Measurements from ENCODE around the gene DIPK1B. TPM values are rescaled to one million over a fixed set of nuclear protein-coding genes. Genes with fewer than 3 reads are reported as not detected.

DIPK1B gene
- total RNA-seq, 6 donors from 2014 or later = 9.7 to 24.1 (median 17.0) TPM

DNA sequence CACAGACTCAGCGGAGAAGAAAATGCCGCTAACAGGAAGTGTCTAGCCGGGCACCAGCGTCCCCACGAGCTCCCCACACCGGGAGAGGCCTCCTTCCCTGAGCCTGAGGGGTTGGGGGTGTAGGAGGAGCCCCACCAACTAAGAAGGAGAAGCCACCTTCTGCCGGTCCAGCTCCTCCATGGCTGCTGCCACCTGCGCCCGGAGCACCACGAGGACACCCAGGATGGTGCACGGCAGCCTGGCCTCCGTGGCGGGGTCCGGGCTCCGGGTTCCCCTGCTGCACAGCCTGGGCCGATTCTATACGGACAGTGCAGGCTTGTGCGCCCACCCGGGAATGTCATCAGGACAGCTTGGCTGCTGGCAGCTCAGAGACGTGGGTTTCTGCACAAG is 45.4 kb downstream of the DIPK1B start:
- H3K9me3 ChIP-seq = peaks cover 0 to 7% (median 2%) of the 10 kb centered on the region in 4 donors
- H3K4me3 ChIP-seq = no peak overlapping the region
- no peaks in the 10 kb centered on the region for H3K36me3 ChIP-seq
- 70 to 84% methylated on average over 4 to 16 of the region's 20 CpGs for WGBS, 2 donors
- no peak for TF ChIP-seq CTCF (IDR thresholded peaks at IDR 0.05)
- no peak for TF ChIP-seq POLR2AphosphoS5 (IDR thresholded peaks at IDR 0.05)
- no peak for TF ChIP-seq EP300 (IDR thresholded peaks at IDR 0.05)
- TF ChIP-seq POLR2A (IDR thresholded peaks at IDR 0.05) = no peak
- peaks cover 0 to 5% (median 0%) of the 10 kb centered on the region in 4 donors for H3K4me1 ChIP-seq
- no peak overlapping the region for H3K27ac ChIP-seq
- no peaks in the 10 kb centered on the region for H3K27me3 ChIP-seq
- DNase-seq (peak in 1 of 2 donors; percentile 75), ATAC-seq (ENCODE audit: low FRiP score in 2 of 2) (no peak)

DNA sequence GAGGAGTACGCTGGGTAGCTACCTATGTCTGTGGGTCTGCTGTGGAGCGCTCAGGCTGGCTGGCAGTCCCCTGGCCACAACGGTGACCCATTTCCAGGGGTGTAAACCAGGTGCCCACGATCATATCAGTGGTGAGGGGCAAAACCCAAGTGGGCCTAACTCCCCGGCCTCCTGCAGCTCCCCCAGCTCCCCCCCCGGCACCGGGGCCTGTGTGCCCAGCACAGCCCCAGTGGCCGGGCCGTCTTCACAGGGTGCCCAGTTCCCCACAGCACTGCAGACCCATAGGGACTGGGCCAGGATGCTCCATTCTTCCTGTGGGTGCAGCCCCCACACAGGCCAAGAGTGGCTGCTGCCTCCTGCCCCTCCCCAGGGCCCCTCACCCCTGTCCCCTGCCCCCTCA is 46.6 kb downstream of the DIPK1B start:
- DNase-seq = no peak

DNA sequence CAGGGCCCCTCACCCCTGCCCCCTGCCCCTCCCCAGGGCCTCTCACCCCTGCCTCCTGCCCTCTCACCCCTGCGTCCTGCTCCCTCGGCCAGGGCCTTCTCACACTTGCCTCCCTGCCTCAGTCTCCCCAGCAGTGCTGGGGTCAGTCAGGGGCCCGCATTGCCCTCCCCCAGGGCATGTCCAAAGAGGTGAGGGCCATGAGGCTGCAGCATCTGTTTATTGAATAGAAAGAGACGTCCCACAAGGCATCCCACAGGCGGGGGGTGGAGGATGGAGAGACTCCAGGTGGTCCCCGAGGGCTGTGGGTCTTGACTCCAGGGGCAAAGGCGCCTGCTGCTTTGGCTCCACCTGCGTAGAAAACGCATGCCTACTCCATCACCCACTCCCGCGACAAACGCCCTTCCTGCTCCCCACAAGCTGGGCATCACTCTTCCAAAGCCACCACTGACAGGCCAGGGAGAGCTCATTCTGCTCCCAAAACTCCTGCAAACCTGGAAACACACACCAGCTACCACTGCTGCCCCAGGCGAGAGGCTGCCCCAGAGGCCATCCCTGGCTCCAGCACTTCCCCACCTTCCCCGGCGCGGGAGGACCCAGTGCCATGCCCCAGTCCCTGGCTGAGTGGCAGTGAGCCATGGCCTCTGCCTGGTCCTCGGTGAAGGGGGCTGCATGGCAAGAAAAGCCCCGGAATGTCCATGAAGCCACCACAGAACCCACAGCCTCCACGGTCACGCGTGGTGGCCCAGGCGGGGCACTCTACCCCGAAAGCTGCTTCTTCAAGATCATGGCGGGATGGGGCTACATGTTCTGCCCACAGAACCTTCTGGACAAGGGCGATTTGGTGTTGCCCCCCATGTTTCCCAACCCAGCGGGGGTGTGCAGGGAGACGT is 47.3 kb downstream of the DIPK1B start:
- no peaks in the 10 kb centered on the region for H3K36me3 ChIP-seq
- H3K4me1 ChIP-seq = peaks cover 0 to 12% (median 2%) of the 10 kb centered on the region in 4 donors
- 75 to 84% methylated on average over 17 to 21 of the region's 27 CpGs for WGBS, 2 donors
- H3K27me3 ChIP-seq = no peaks in the 10 kb centered on the region
- TF ChIP-seq POLR2AphosphoS5 (IDR thresholded peaks at IDR 0.05) = no peak
- TF ChIP-seq POLR2A (IDR thresholded peaks at IDR 0.05) = no peak
- TF ChIP-seq EP300 (IDR thresholded peaks at IDR 0.05) = no peak
- no peak for TF ChIP-seq CTCF (IDR thresholded peaks at IDR 0.05)
- ATAC-seq (ENCODE audit: low FRiP score in 2 of 2) = no peak
- no peak overlapping the region for H3K27ac ChIP-seq
- H3K4me3 ChIP-seq = no peak overlapping the region
- peak in 1 of 2 donors; percentile 47 for DNase-seq
- H3K9me3 ChIP-seq = peaks cover 0 to 7% (median 0%) of the 10 kb centered on the region in 4 donors

More for the DNA sequence above, 46.6 kb downstream of the DIPK1B start:
- ATAC-seq (ENCODE audit: low FRiP score in 2 of 2) = no peak
- 92% methylated on average over 4 of the region's 9 CpGs; no CpG with 5 or more reads in 1 of the 2 donors for WGBS, 2 donors
- Histone ChIP-seq H3K27ac (no peak overlapping the region), H3K4me3 (no peak overlapping the region), H3K36me3 (no peaks in the 10 kb centered on the region), H3K27me3 (no peaks in the 10 kb centered on the region), H3K4me1 (peaks cover 0 to 12% (median 2%) of the 10 kb centered on the region in 4 donors), H3K9me3 (peaks cover 0 to 7% (median 0%) of the 10 kb centered on the region in 4 donors)
- no peak for TF ChIP-seq CTCF (IDR thresholded peaks at IDR 0.05)
- TF ChIP-seq EP300 (IDR thresholded peaks at IDR 0.05) = no peak
- TF ChIP-seq POLR2A (IDR thresholded peaks at IDR 0.05) = no peak
- TF ChIP-seq POLR2AphosphoS5 (IDR thresholded peaks at IDR 0.05) = no peak

DNA sequence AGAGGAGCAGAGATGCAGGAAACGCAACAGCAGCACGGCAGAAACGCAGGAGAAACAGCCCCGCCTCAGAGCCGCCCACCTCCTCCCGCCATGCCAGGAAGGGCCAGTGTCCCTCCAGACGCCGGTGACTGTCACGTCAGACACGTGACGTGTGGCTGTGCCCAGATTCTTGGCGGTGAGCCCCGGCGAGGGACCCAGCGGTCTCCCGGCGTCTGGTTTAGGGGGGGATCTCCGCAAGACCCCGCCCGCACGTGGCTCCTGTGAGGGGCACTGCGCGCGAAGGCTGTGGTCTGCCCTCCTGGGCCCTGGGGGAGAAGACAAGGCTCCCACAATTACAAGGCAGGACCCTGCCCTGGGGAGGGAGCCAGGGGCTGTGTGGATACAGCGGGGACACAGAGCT is 48.1 kb downstream of the DIPK1B start:
- peak in 1 of 2 donors; percentile 78 for DNase-seq
- ATAC-seq (ENCODE audit: low FRiP score in 2 of 2) = no peak
- Histone ChIP-seq H3K4me3 (no peak overlapping the region), H3K4me1 (peaks cover 0 to 12% (median 2%) of the 10 kb centered on the region in 4 donors), H3K27ac (no peak overlapping the region), H3K9me3 (peaks cover 0 to 7% (median 0%) of the 10 kb centered on the region in 4 donors), H3K27me3 (no peaks in the 10 kb centered on the region), H3K36me3 (no peaks in the 10 kb centered on the region)
- 52 to 74% methylated on average over 17 to 25 of the region's 25 CpGs for WGBS, 2 donors
- TF ChIP-seq CTCF (IDR thresholded peaks at IDR 0.05) = no peak
- TF ChIP-seq POLR2A (IDR thresholded peaks at IDR 0.05) = no peak
- no peak for TF ChIP-seq POLR2AphosphoS5 (IDR thresholded peaks at IDR 0.05)
- no peak for TF ChIP-seq EP300 (IDR thresholded peaks at IDR 0.05)
